Activated naive CD8-positive, alpha-beta T cell treated with anti-CD3 and anti-CD28 coated beads, Interleukin-2, amount 10 ng/mL, durations not matched to agents 7 days and 5 days (primary cell): Measurements from ENCODE around the gene COX17. TPM values are rescaled to one million over a fixed set of nuclear protein-coding genes. Genes with fewer than 3 reads are reported as not detected.

Source experiments
- ATAC-seq: fragments of 150-1000 bp; cut with Tn5 transposase; one replicate; pipeline ENCODE4 v1.10.0; 2021; ENCODE audit warnings: low read depth, moderate library complexity
- POLR2A ChIA-PET: fragments of 350-600 bp; sonication (Branson Sonifier 250); formaldehyde crosslinking; loops from one replicate; lab custom pipeline; 2021; ENCODE audit warnings: antibody characterized with exemption; lab: Charles Lee
- DNase-seq: peaks from one replicate; pipeline ENCODE4 v3.0.0; 2021
- H3K27ac Mint-ChIP-seq: one replicate; pipeline ENCODE4 v1.8.0; 2022; ENCODE audit warnings: mild to moderate bottlenecking, mixed read lengths
- H3K27me3 Mint-ChIP-seq: one replicate; pipeline ENCODE4 v1.8.0; 2022; ENCODE audit warnings: mild to moderate bottlenecking, moderate library complexity, mixed read lengths
- H3K36me3 Mint-ChIP-seq: one replicate; pipeline ENCODE4 v1.8.0; 2021; ENCODE audit warnings: mild to moderate bottlenecking, mixed read lengths
- H3K4me1 Mint-ChIP-seq: one replicate; pipeline ENCODE4 v1.8.0; 2021; ENCODE audit warnings: mixed read lengths
- H3K4me3 Mint-ChIP-seq: one replicate; pipeline ENCODE4 v1.8.0; 2022; ENCODE audit warnings: mild to moderate bottlenecking, moderate library complexity, mixed read lengths
- H3K9me3 Mint-ChIP-seq: one replicate; pipeline ENCODE4 v1.8.0; 2021; ENCODE audit warnings: mixed read lengths
- total RNA-seq, 2 experiments: library from RNA; stranded (reverse); gene quantifications; one replicate each; pipeline ENCODE4 v1.2.3, GENCODE V29; 2021

The COX17 gene
- total RNA-seq, 2 experiments from 2014 or later, result 55.7 to 59.9 TPM

GRCh38 chr3:119664850-119665379 lies 12.3 kb downstream of the COX17 start:
- ATAC-seq (no peak), DNase-seq (no peak)
- Mint-ChIP-seq H3K4me1 (peaks cover 8% of the 10 kb centered on the region), H3K9me3 (no peaks in the 10 kb centered on the region), H3K36me3 (peaks cover 24% of the 10 kb centered on the region), H3K27ac (peak overlapping the region; percentile 66), H3K4me3 (no peak overlapping the region), H3K27me3 (no peaks in the 10 kb centered on the region)
- POLR2A ChIA-PET, result interaction anchor here (1.0 to 1.3 kb wide), 2 partner anchors 8 to 13 kb away, joined by 3 to 4 read pairs; partner anchors contain the start of gene COX17

GRCh38 chr3:119664370-119664769 lies 12.8 kb downstream of the COX17 start:
- DNase-seq (no peak), ATAC-seq (no peak)
- no peak overlapping the region for H3K4me3 Mint-ChIP-seq
- no peak overlapping the region for H3K27ac Mint-ChIP-seq
- H3K4me1 Mint-ChIP-seq, result peaks cover 14% of the 10 kb centered on the region
- no peaks in the 10 kb centered on the region for H3K9me3 Mint-ChIP-seq
- POLR2A ChIA-PET, result interaction anchor here (1.0 to 1.3 kb wide), 2 partner anchors 8 to 13 kb away, joined by 3 to 4 read pairs; partner anchors contain the start of gene COX17
- peaks cover 22% of the 10 kb centered on the region for H3K36me3 Mint-ChIP-seq
- H3K27me3 Mint-ChIP-seq, result no peaks in the 10 kb centered on the region

GRCh38 chr3:119663885-119664284 lies 13.3 kb downstream of the COX17 start:
- no peaks in the 10 kb centered on the region for H3K27me3 Mint-ChIP-seq
- DNase-seq, result no peak
- peaks cover 20% of the 10 kb centered on the region for H3K36me3 Mint-ChIP-seq
- no peaks in the 10 kb centered on the region for H3K9me3 Mint-ChIP-seq
- peaks cover 14% of the 10 kb centered on the region for H3K4me1 Mint-ChIP-seq
- no peak overlapping the region for H3K27ac Mint-ChIP-seq
- no peak for ATAC-seq
- POLR2A ChIA-PET, result interaction anchor here (1.0 to 1.4 kb wide), 4 partner anchors 9 to 84 kb away, joined by 3 to 4 read pairs (median 4); partner anchors contain the start of gene COX17
- no peak overlapping the region for H3K4me3 Mint-ChIP-seq

GRCh38 chr3:119662604-119663373 lies 14.4 kb downstream of the COX17 start:
- no peak overlapping the region for H3K4me3 Mint-ChIP-seq
- POLR2A ChIA-PET, result interaction anchor here (1.0 to 1.4 kb wide), 2 partner anchors 13 to 83 kb away, joined by 3 to 4 read pairs; no protein-coding TSS in a partner anchor
- no peak overlapping the region for H3K27ac Mint-ChIP-seq

GRCh38 chr3:119660474-119661440 lies 16.4 kb downstream of the COX17 start, which contains the start of gene POPDC2:
Gene POPDC2 (minus strand): TSS chr3:119660589. CDS start chr3:119660423, 166 bp downstream.
- Mint-ChIP-seq H3K27ac (no peak within 1 kb of the TSS), H3K4me3 (no peak within 1 kb of the TSS), H3K36me3 (peaks cover 17% of the 10 kb centered on the region), H3K4me1 (peaks cover 28% of the 10 kb centered on the region), H3K9me3 (no peaks in the 10 kb centered on the region), H3K27me3 (no peaks in the 10 kb centered on the region)
- POLR2A ChIA-PET, result no interaction called here
- ATAC-seq, result no peak
- no peak for DNase-seq

More at GRCh38 chr3:119662604-119663373, 14.4 kb downstream of the COX17 start:
- Mint-ChIP-seq H3K9me3 (no peaks in the 10 kb centered on the region), H3K4me1 (peaks cover 20% of the 10 kb centered on the region), H3K36me3 (peaks cover 20% of the 10 kb centered on the region), H3K27me3 (no peaks in the 10 kb centered on the region)
- no peak for ATAC-seq
- DNase-seq, result no peak

- Mint-ChIP-seq H3K36me3 (peaks cover 16% of the 10 kb centered on the region), H3K9me3 (no peaks in the 10 kb centered on the region), H3K4me3 (no peak overlapping the region), H3K27me3 (no peaks in the 10 kb centered on the region), H3K27ac (no peak overlapping the region), H3K4me1 (peaks cover 24% of the 10 kb centered on the region)
- POLR2A ChIA-PET, result no interaction called here
- DNase-seq (no peak), ATAC-seq (no peak)
Observed at GRCh38 chr3:119659606-119660291, 17.5 kb downstream of the COX17 start.

GRCh38 chr3:119658994-119659393 lies 18.2 kb downstream of the COX17 start:
- H3K27me3 Mint-ChIP-seq, result no peaks in the 10 kb centered on the region
- H3K9me3 Mint-ChIP-seq, result no peaks in the 10 kb centered on the region
- no peak overlapping the region for H3K4me3 Mint-ChIP-seq
- DNase-seq, result no peak
- H3K27ac Mint-ChIP-seq, result no peak overlapping the region
- no peak for ATAC-seq
- POLR2A ChIA-PET, result no interaction called here
- peaks cover 13% of the 10 kb centered on the region for H3K36me3 Mint-ChIP-seq
- H3K4me1 Mint-ChIP-seq, result peaks cover 21% of the 10 kb centered on the region

- POLR2A ChIA-PET, result interaction anchor here (0.7 to 1.4 kb wide), 4 partner anchors 17 to 160 kb away, joined by 3 to 5 read pairs (median 4); partner anchors contain the start of gene TIMMDC1
- DNase-seq (no peak), ATAC-seq (peak; percentile 86)
- peaks cover 12% of the 10 kb centered on the region for H3K36me3 Mint-ChIP-seq
- no peaks in the 10 kb centered on the region for H3K27me3 Mint-ChIP-seq
- peaks cover 26% of the 10 kb centered on the region for H3K4me1 Mint-ChIP-seq
- no peaks in the 10 kb centered on the region for H3K9me3 Mint-ChIP-seq
- H3K27ac Mint-ChIP-seq, result peak overlapping the region; percentile 42
- peak overlapping the region; percentile 9 for H3K4me3 Mint-ChIP-seq
Observed at GRCh38 chr3:119657887-119658702, 19.1 kb downstream of the COX17 start.

- POLR2A ChIA-PET, result interaction anchor here (0.8 kb wide), 1 partner anchor 23 kb away, joined by 3 read pairs; the partner anchor contains the start of gene COX17
- Mint-ChIP-seq H3K27ac (no peak overlapping the region), H3K4me1 (peaks cover 23% of the 10 kb centered on the region), H3K27me3 (no peaks in the 10 kb centered on the region), H3K9me3 (no peaks in the 10 kb centered on the region), H3K4me3 (no peak overlapping the region), H3K36me3 (peaks cover 9% of the 10 kb centered on the region)
- peak; percentile 43 for ATAC-seq
- no peak for DNase-seq
Observed at GRCh38 chr3:119653876-119654275, 23.3 kb downstream of the COX17 start.

GRCh38 chr3:119652306-119653033 lies 24.7 kb downstream of the COX17 start:
- Mint-ChIP-seq H3K9me3 (no peaks in the 10 kb centered on the region), H3K4me3 (no peak overlapping the region), H3K4me1 (peaks cover 14% of the 10 kb centered on the region), H3K27ac (no peak overlapping the region), H3K36me3 (peaks cover 12% of the 10 kb centered on the region), H3K27me3 (no peaks in the 10 kb centered on the region)
- ATAC-seq (no peak), DNase-seq (no peak)
- POLR2A ChIA-PET, result no interaction called here

- no peaks in the 10 kb centered on the region for H3K27me3 Mint-ChIP-seq
- H3K4me3 Mint-ChIP-seq, result no peak overlapping the region
- H3K9me3 Mint-ChIP-seq, result no peaks in the 10 kb centered on the region
- ATAC-seq (no peak), DNase-seq (no peak)
- POLR2A ChIA-PET, result no interaction called here
- H3K27ac Mint-ChIP-seq, result no peak overlapping the region
- H3K36me3 Mint-ChIP-seq, result peaks cover 10% of the 10 kb centered on the region
- H3K4me1 Mint-ChIP-seq, result peaks cover 9% of the 10 kb centered on the region
Observed at GRCh38 chr3:119649761-119650160, 27.4 kb downstream of the COX17 start.
